CD4-positive, alpha-beta T cell (primary cell): Measurements from ENCODE around the gene METTL9. TPM values are rescaled to one million over a fixed set of nuclear protein-coding genes. Genes with fewer than 3 reads are reported as not detected.
"Not testable (repeated sequence)": the region's sequence is repeated elsewhere in the genome, so short reads cannot be mapped to it uniquely, and the experiment has no call there.

ENCODE experiments used
- ATAC-seq: fragments of 200-7000 bp; cut with Tn5 transposase; one replicate; pipeline ENCODE4 v1.10.0; 2022; ENCODE audit warnings: mild to moderate bottlenecking; ENCODE audit not compliant: poor library complexity
- CTCF ChIA-PET: fragments of 350-600 bp; sonication (Branson Sonifier 250); formaldehyde crosslinking; loops from one replicate; lab custom pipeline; 2021; ENCODE audit warnings: antibody characterized with exemption, inconsistent platforms; lab: Charles Lee
- POLR2A ChIA-PET: fragments of 350-600 bp; sonication (Branson Sonifier 250); formaldehyde crosslinking; loops from one replicate; lab custom pipeline; 2021; ENCODE audit warnings: antibody characterized with exemption, inconsistent platforms; lab: Charles Lee
- DNase-seq, 14 experiments: peaks; one replicate each; pipeline ENCODE4 v3.0.0-alpha.2; 2013 to 2020; ENCODE audit warnings: mixed read lengths in 2 of 14
- H3K27ac ChIP-seq, 2 donors: one replicate each; pipeline versions ENCODE4 v1.5.1 to v1.7.0; 2013; ENCODE audit warnings: low read length in 2 of 2, low read depth in 1 of 2, mild to moderate bottlenecking in 1 of 2
- H3K27me3 ChIP-seq, 2 experiments: 1 replicate in 1 of 2; 2 replicates in 1 of 2; pipeline versions ENCODE4 v1.6.1 to v1.7.0; 2013; ENCODE audit warnings: low read length in 2 of 2, control low read depth in 1 of 2, mild to moderate bottlenecking in 1 of 2, moderate library complexity in 1 of 2; ENCODE audit not compliant: insufficient read depth in 2 of 2, control insufficient read depth in 1 of 2
- H3K36me3 ChIP-seq: one replicate; pipeline ENCODE4 v1.6.1; 2013; ENCODE audit warnings: low read length, control low read depth; ENCODE audit not compliant: insufficient read depth
- H3K4me1 ChIP-seq: one replicate; pipeline ENCODE4 v1.6.1; 2013; ENCODE audit warnings: low read length, control low read depth; ENCODE audit not compliant: insufficient read depth
- H3K4me3 ChIP-seq: one replicate; pipeline ENCODE4 v1.5.1; 2013; ENCODE audit warnings: mild to moderate bottlenecking, low read length, moderate library complexity
- H3K9me3 ChIP-seq, 2 experiments: 1 replicate in 1 of 2; 2 replicates in 1 of 2; pipeline versions ENCODE4 v1.6.1 to v1.7.0; 2013; ENCODE audit warnings: low read length in 2 of 2, mild to moderate bottlenecking in 2 of 2, control low read depth in 1 of 2, moderate library complexity in 1 of 2; ENCODE audit not compliant: control insufficient read depth in 1 of 2, insufficient read depth in 1 of 2
- H3K27ac Mint-ChIP-seq: one replicate; pipeline ENCODE4 v1.8.0; 2020; ENCODE audit warnings: mixed read lengths
- H3K27me3 Mint-ChIP-seq: one replicate; pipeline ENCODE4 v1.8.0; 2021; ENCODE audit warnings: mixed read lengths
- H3K36me3 Mint-ChIP-seq: one replicate; pipeline ENCODE4 v1.8.0; 2021; ENCODE audit warnings: low read depth, mixed read lengths
- H3K4me1 Mint-ChIP-seq: one replicate; pipeline ENCODE4 v1.8.0; 2021; ENCODE audit warnings: low read depth, mixed read lengths
- H3K4me3 Mint-ChIP-seq: one replicate; pipeline ENCODE4 v1.8.0; 2020; ENCODE audit warnings: mild to moderate bottlenecking, mixed read lengths
- H3K9me3 Mint-ChIP-seq: one replicate; pipeline ENCODE4 v1.8.0; 2020; ENCODE audit warnings: mixed read lengths
- CTCF ChIP-seq: fragments of 200-600 bp; IDR thresholded peaks from one replicate; pipeline ENCODE4 v1.8.0; 2022; ENCODE audit warnings: antibody characterized with exemption, mild to moderate bottlenecking
- intact Hi-C, 2 experiments: fragments of 100-400 bp; cut with DNase I in 1 of 2; cut with micrococcal nuclease in 1 of 2; formaldehyde crosslinking; loops; one replicate each; pipeline versions ENCODE4 v1.15.1 to v1.9.0; 2023 to 2025; cut with DNase I, micrococcal nuclease
- total RNA-seq, 174 experiments: library from RNA in 2 of 174; stranded (reverse) in 2 of 174; gene quantifications; one replicate each; pipeline ENCODE4 v1.2.3 and lab custom pipeline; 2021 to 2026

The METTL9 gene
- total RNA-seq, 2 experiments from 2014 or later: 78.4 to 86.7 TPM

DNA sequence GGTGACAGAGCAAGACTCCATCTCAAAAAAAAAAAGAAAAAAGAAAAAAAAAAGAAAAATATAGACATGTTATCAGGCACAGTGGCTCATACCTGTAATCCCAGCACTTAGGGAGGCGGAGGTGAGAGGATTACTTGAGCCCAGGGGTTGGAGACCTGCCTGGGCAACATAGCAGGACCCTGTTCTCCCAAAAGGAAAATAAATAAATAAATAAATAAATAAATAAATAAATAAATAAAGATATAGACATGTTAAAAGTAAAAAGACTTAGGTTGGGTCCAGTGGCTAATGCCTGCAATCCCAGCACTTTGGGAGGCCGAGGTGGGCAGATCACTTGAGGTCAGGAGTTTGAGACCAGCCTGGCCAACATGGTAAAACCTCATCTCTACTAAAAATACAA, 23.1 kb upstream of the METTL9 start:
- POLR2A ChIA-PET: interaction anchor here (0.6 kb wide), 1 partner anchor 762 kb away, joined by 3 read pairs; no protein-coding TSS in a partner anchor
- H3K9me3 ChIP-seq, H3K4me3 Mint-ChIP-seq, H3K36me3 Mint-ChIP-seq, H3K27me3 Mint-ChIP-seq, H3K4me1 Mint-ChIP-seq, H3K36me3 ChIP-seq, H3K27ac Mint-ChIP-seq, H3K4me3 ChIP-seq, intact Hi-C loops, H3K9me3 Mint-ChIP-seq, DNase-seq, ATAC-seq, H3K27ac ChIP-seq, H3K27me3 ChIP-seq, CTCF ChIA-PET, H3K4me1 ChIP-seq: not testable (repeated sequence)

DNA sequence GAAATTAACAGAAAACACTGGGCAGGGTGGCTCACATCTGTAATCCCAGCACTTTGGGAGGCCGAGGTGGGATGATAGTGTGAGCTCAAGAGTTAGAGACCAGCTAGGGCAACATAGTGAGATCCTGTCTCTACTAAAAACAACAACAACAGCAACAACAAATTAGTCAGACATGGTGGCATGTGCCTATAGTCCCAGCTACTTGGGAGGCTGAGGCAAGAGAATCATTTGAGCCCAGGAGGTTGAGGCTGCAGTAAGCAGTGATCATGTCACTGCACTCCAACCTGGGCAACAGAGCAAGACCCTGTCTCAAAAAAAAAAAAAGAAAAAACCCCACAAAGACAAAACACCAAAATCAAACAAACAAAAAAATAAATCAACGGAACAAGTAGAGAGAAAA, 21.9 kb upstream of the METTL9 start:
- H3K9me3 ChIP-seq, POLR2A ChIA-PET, H3K27ac Mint-ChIP-seq, H3K9me3 Mint-ChIP-seq, H3K36me3 ChIP-seq, H3K27me3 ChIP-seq, H3K4me3 ChIP-seq, H3K4me3 Mint-ChIP-seq, intact Hi-C loops, H3K27me3 Mint-ChIP-seq, H3K27ac ChIP-seq, H3K4me1 ChIP-seq, ATAC-seq, H3K4me1 Mint-ChIP-seq, DNase-seq, H3K36me3 Mint-ChIP-seq: not testable (repeated sequence)
- CTCF ChIA-PET: interaction anchor here (0.7 kb wide), 1 partner anchor 63 kb away, joined by 3 read pairs; no protein-coding TSS in a partner anchor

DNA sequence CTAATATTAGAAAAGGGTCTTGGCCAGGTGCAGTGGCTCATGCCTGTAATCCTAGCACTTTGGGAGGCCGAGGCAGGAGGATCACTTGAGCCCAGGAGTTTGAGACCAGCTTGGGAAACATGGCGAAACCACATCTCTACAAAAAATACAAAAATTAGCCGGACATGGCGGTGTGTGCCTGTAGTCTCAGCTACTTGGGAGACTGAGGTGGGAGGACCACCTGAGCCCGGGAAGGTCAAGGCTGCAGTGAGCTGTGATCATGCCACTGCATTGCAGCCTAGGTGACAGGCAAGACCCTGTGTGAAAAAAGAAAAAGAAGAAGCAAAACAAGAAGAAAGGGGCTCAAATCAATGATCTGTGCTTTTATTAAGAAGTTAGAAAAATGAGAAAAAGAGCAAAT, 21.1 kb upstream of the METTL9 start:
- ATAC-seq, DNase-seq, CTCF ChIA-PET, H3K4me3 ChIP-seq, H3K4me1 ChIP-seq, POLR2A ChIA-PET, H3K36me3 Mint-ChIP-seq, H3K4me1 Mint-ChIP-seq, H3K27ac Mint-ChIP-seq, H3K27ac ChIP-seq, H3K27me3 ChIP-seq, H3K9me3 Mint-ChIP-seq, H3K27me3 Mint-ChIP-seq, H3K9me3 ChIP-seq, H3K4me3 Mint-ChIP-seq, intact Hi-C loops, H3K36me3 ChIP-seq: not testable (repeated sequence)

DNA sequence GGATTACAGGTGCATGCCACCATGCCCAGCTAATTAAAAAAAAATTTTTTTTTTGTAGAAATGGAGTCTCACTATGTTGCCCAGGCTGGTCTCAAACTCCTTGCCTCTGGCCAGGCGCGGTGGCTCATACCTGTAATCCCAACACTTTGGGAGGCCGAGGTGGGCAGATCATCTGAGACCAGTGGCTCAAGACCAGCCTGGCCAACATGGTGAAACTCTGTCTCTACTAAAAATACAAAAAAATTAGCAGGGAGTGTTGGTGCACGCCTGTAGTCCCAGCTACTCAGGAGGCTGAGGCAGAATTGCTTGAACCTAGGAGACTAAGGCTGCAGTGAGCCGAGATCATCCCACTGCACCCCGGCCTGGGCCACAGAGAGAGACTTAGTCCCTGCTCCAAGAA, 19.2 kb upstream of the METTL9 start:
- H3K27me3 ChIP-seq, H3K27ac Mint-ChIP-seq, H3K9me3 Mint-ChIP-seq, H3K27me3 Mint-ChIP-seq, H3K9me3 ChIP-seq, ATAC-seq, H3K4me3 ChIP-seq, intact Hi-C loops, H3K4me1 ChIP-seq, DNase-seq, H3K4me3 Mint-ChIP-seq, H3K27ac ChIP-seq, H3K4me1 Mint-ChIP-seq, H3K36me3 Mint-ChIP-seq, H3K36me3 ChIP-seq: not testable (repeated sequence)
- ChIA-PET POLR2A (interaction anchor here (1.2 kb wide), 1 partner anchor 608 kb away, joined by 4 read pairs; no protein-coding TSS in a partner anchor), CTCF (interaction anchor here (1.2 kb wide), 1 partner anchor 11 kb away, joined by 4 read pairs; no protein-coding TSS in a partner anchor)

- Histone ChIP-seq H3K4me1 (peaks cover 6% of the 10 kb centered on the region), H3K27me3 (no peaks in the 10 kb centered on the region), H3K27ac (no peak overlapping the region), H3K36me3 (no peaks in the 10 kb centered on the region), H3K9me3 (no peaks in the 10 kb centered on the region), H3K4me3 (no peak overlapping the region)
- Mint-ChIP-seq H3K27ac (no peak overlapping the region), H3K36me3 (no peaks in the 10 kb centered on the region), H3K4me1 (peaks cover 5% of the 10 kb centered on the region), H3K27me3 (no peaks in the 10 kb centered on the region), H3K4me3 (no peak overlapping the region), H3K9me3 (no peaks in the 10 kb centered on the region)
- intact Hi-C loops: no loop called here
- DNase-seq: no peak
- CTCF ChIA-PET: no interaction called here
- POLR2A ChIA-PET: interaction anchor here (1.1 to 1.2 kb wide), 2 partner anchors 60 to 608 kb away, joined by 4 to 5 read pairs; no protein-coding TSS in a partner anchor
- no peak for TF ChIP-seq CTCF
- no peak for ATAC-seq
Observed at GRCh38 chr16:21580807-21581206, 18.6 kb upstream of the METTL9 start.
